Brain microvascular endothelial cell (primary cell): Measurements from ENCODE around the gene CDHR2.
"Not testable (repeated sequence)": the region's sequence is repeated elsewhere in the genome, so short reads cannot be mapped to it uniquely, and the experiment has no call there.

Source experiments
- DNase-seq: peaks from one replicate; pipeline ENCODE4 v3.0.0-alpha.2; 2020
- H3K27ac ChIP-seq: fragments of 250-450 bp; sonication (Bioruptor Pico); 2 replicates; pipeline ENCODE4 v1.5.1; 2020; ENCODE audit warnings: mild to moderate bottlenecking, moderate library complexity
- H3K27me3 ChIP-seq: fragments of 250-450 bp; sonication (Bioruptor Pico); replicated peaks from 2 replicates; pipeline ENCODE4 v1.5.1; 2020; ENCODE audit warnings: mild to moderate bottlenecking
- H3K36me3 ChIP-seq: fragments of 250-450 bp; sonication (Bioruptor Pico); replicated peaks from 2 replicates; pipeline ENCODE4 v1.5.1; 2020; ENCODE audit warnings: mild to moderate bottlenecking
- H3K4me3 ChIP-seq: 2 replicates; pipeline ENCODE4 v1.5.1; 2011; ENCODE audit warnings: low read depth, mild to moderate bottlenecking, control low read depth, low read length, moderate library complexity
- CTCF ChIP-seq: IDR thresholded peaks from 2 replicates; pipeline ENCODE4 v1.5.1; 2011; ENCODE audit warnings: low read depth, mild to moderate bottlenecking, moderate library complexity, low read length, control low read depth, inconsistent platforms; ENCODE audit errors: missing control alignments
- in situ Hi-C: cut with HindIII; loops from 2 replicates; pipeline ENCODE4 v1.10.0; 2017; ENCODE audit warnings: low sequenced_read_pairs, low pct_ligation_motif_present

The CDHR2 gene

GRCh38 chr5:176549871-176550270, 729 bp downstream of the CDHR2 start:
- in situ Hi-C loops = no loop called here
- H3K27ac ChIP-seq = no peak overlapping the region
- no peaks in the 10 kb centered on the region for H3K36me3 ChIP-seq
- no peaks in the 10 kb centered on the region for H3K27me3 ChIP-seq
- DNase-seq = no peak
- H3K4me3 ChIP-seq = no peak overlapping the region
- no peak for TF ChIP-seq CTCF

- Histone ChIP-seq H3K27me3 (no peaks in the 10 kb centered on the region), H3K4me3 (no peak overlapping the region), H3K36me3 (no peaks in the 10 kb centered on the region), H3K27ac (no peak overlapping the region)
- in situ Hi-C loops = no loop called here
- TF ChIP-seq CTCF = no peak
- no peak for DNase-seq
These were observed 1.2 kb downstream of the CDHR2 start for GRCh38 chr5:176550275-176550831.

DNA sequence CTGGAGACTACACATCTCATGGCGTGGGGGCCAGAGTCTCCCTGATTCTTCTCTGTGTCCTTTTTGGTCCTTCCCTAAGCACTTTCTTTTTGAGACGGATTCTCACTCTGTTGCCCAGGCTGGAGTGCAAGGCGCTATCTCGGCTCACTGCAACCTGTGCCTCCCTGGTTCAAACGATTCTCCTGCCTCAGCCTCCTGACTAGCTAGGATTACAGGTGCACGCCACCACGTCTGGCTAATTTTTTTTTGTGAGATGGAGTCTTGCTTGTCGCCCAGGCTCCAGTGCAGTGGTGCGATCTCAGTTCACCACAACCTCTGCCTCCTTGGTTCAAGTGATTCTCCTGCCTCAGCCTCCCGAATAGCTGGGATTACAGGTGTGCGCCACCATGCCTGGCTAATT, 1.8 kb downstream of the CDHR2 start:
- H3K4me3 ChIP-seq, H3K27ac ChIP-seq, H3K36me3 ChIP-seq, in situ Hi-C loops, H3K27me3 ChIP-seq, DNase-seq: not testable (repeated sequence)

- no peak overlapping the region for H3K4me3 ChIP-seq
These were observed 3.3 kb downstream of the CDHR2 start for GRCh38 chr5:176552332-176552869.

DNA sequence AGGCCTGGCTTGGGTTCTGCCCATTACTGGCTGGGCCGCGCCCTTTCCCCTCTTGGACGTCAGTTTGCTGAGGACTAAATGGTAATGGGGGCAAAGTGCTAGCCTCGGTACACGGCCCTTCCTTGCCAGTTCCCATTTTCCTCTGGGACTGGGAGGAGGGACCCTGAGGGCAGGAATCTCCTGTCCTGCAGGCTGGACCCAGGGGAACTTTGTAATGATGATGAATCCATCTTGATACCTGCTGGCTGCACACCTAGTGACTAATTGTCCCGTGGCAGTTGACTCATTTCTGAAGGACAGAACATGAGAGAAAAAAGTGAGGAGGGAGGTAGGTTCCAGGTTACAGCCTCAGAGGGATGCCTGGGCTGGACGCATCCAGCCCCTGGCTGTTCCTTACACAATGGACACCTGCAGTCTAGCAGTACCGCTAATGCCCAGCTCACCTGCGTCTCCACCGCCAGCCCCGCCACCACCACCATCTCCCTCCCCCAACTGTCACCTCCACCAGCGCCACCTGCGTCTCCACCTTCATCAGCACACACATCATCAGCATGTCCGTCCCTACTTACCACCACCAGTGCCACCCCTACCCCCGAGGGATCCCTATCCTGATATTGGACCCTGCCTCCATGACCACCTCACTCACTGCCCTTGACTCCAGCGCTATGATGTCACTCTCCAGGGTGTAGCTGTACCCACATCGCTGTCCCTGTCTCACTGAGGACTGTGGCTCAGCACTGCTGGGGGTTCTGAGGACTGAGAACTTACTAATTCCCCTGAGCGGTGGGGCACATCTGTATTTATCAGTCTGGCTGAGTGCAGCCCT, 4.3 kb downstream of the CDHR2 start:
- in situ Hi-C loops = no loop called here
- H3K27me3 ChIP-seq = no peaks in the 10 kb centered on the region
- TF ChIP-seq CTCF = no peak
- no peak overlapping the region for H3K4me3 ChIP-seq
- no peak overlapping the region for H3K27ac ChIP-seq
- no peaks in the 10 kb centered on the region for H3K36me3 ChIP-seq
- DNase-seq = no peak

More at GRCh38 chr5:176552332-176552869, 3.3 kb downstream of the CDHR2 start:
- in situ Hi-C loops = no loop called here
- no peak for TF ChIP-seq CTCF
- no peak for DNase-seq
- no peaks in the 10 kb centered on the region for H3K36me3 ChIP-seq
- H3K27ac ChIP-seq = no peak overlapping the region
- no peaks in the 10 kb centered on the region for H3K27me3 ChIP-seq

DNA sequence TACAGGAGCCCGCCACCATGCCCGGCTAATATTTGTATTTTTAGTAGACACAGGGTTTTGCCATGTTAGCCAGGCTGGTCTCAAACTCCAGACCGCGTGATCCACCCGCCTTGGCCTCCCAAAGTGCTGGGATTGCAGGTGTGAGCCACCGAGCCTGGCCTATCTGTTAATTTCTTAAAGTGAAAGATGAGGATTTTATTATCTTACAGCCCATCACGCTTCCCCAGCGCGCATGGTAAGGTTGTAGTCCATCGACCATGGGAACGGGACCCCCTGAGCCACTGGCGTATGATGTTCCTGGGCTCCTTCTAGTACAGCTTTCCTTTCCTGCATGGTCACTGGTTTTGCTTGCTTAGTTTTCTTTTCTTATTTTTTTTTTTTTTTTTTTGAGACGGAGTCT, 8.7 kb downstream of the CDHR2 start:
- no peaks in the 10 kb centered on the region for H3K36me3 ChIP-seq

More for the DNA sequence above, 8.7 kb downstream of the CDHR2 start:
- TF ChIP-seq CTCF = no peak
- no peak overlapping the region for H3K4me3 ChIP-seq
- in situ Hi-C loops = no loop called here
- no peak overlapping the region for H3K27ac ChIP-seq
- no peaks in the 10 kb centered on the region for H3K27me3 ChIP-seq
- DNase-seq = no peak
